PFSK-1 (cell line): ENCODE measurements around the gene TTC38.

Experiments
- FOXP2 ChIP-seq: optimal IDR thresholded peaks from 2 replicates; pipeline ENCODE3; 2011; ENCODE audit warnings: borderline replicate concordance, control low read depth, inconsistent platforms; ENCODE audit not compliant: insufficient read depth; ENCODE audit errors: extremely low read length, extremely low read depth
- SIN3A ChIP-seq: IDR thresholded peaks from 2 replicates; pipeline ENCODE4 v1.6.1; 2012; ENCODE audit warnings: mild to moderate bottlenecking, low read length, moderate library complexity, borderline replicate concordance; ENCODE audit not compliant: insufficient read depth

TTC38 gene

GRCh38 chr22:46340676-46341075 is 72.9 kb downstream of the TTC38 start:
- TF ChIP-seq FOXP2 (no peak), SIN3A (no peak)
